ENCODE data around the gene ATP8B1.

GRCh38 chr18:57831597-57832377 is 28.7 kb upstream of the ATP8B1 start:
- no peak for TF ChIP-seq CTCF (IDR thresholded peaks at IDR 0.05)
- TF ChIP-seq POLR2A (IDR thresholded peaks at IDR 0.05) = no peak
